Activated gamma-delta T cell (primary cell): ENCODE measurements around the gene RAB11FIP3.

Experiments used
- DNase-seq: peaks from one replicate; lab custom pipeline; 2025; lab: John Stamatoyannopoulos, UW

RAB11FIP3 gene

DNA sequence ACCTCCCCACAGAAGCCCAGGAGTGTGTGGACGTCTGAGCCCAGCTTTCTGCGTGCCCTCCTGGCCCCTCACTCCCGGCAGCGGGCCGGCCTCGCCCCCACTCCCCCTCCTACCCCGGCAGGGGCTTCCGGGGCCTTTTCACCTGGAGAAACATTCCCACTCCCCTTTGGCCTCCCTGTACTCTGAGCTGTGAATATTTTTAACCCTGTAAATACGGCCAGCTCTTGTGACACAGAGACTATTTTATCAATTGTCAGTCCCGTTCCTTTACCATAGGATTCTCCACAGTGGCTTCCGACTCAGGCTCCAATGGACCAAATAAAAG lies 128.8 kb downstream of the RAB11FIP3 start:
- DNase-seq = no peak

DNA sequence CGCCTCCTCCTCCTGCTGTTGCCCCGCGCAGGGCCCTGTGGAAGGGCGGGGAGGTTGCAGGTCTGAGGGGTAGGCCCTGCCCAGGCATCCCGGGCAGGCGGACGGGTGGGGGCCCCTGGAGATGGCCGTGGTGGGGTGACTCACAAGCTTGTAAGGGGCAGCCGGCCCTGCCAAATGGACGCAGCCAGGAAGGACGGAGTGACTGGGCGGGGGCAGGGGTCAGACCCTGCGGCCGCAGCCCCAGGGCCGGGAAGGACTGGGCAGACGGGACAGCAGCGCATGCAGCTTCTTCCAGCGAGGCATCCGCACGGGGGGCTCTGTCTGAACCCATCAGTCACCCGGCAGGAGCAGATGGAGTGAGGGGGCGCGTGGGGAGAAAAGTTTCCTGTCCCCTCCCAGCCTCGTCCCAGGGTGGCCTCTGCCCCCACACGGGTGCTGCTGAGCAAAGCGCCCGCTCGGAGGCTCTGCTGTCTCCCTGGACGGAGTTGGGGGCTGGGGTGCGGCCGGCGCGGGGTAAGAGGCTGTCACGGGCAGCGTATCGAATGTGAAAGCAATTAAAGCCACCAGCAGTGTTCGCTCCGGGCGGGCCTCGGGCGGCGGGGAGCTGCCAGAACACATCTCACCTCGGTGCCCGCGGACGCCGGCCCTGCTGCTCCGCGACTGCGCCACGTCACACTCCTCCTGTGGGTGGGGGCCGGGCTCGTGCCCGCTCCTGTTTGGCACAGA lies 129.4 kb downstream of the RAB11FIP3 start:
- DNase-seq = no peak

DNA sequence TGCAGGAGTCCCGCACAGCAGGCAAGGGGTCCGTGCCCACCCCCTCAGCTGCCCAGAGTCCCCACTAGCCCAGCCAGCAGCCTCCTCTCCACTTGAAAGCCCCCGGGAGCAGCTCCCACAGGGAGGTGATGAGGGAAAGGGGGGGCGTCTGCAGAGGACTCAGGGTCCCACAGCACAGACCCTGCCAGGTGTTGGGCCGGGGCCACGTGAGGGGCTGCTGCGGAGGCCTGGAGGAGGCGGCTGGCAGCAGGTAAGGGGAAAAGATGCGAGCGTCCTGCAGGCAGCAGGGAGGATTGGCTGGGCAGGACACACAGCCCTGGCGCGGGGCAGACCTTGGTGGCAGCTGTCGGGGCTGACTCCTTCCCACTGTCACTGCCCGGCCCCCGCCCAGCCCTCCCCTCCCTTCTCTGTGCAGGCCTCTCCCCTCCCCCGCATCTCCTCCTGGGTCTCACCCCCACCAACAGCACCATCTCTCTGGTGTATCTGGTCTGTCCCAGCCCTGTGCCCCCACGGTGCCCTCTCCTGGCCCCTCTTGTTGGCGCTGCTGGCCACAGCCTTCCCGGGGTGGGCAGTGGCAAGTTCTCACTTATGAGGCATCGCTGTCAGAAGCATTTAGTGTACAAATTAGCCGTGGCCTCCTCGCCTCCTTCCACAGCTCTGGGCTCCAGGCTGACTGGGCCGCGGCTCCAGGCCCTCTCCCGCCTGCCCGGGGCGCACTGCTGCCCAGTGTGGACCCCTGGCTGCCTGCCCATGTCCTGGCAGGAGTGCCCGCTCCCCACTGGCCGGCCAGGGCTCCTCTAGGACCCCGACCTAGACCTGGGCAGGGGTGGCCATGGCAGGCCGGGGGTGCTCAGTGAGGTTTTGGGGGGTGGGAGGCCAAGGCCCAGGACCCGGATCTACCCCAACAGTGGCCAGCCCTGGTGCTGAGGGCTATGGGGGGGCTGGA lies 130.4 kb downstream of the RAB11FIP3 start:
- no peak for DNase-seq

DNA sequence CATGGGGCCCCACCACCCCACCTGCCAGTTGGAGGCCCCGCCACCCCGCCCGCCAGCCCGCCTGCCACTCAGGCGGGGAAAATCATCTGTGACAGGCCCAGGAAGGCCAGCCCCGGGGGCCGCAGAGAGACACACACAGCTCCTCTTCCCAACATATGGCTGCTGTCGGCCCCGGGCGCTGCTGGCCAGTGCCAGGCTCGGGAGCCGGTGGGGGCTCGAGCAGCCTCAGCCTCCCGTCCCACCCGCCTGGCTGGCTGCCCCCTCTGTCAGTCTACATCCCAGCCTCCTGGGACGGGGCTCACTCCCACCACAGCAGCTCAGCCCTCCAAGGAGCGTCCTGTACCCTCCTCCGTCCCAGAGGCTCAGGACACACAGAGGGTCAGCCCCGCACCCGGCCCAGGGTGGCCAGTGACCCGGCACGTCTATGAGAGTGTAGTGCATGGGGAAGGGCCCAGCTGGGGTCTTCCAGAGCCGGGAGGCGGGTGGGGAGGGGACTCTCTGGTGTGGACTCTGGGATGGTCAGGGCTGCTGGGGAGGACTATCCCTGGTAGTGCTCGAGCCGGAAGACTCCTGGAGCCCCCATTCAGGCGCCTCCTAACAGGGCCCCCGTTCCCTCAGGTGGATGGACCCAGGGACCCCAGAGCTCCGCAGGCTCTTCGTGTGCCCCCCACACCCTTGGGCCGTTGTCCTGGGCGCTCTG lies 131.2 kb downstream of the RAB11FIP3 start:
- no peak for DNase-seq

DNA sequence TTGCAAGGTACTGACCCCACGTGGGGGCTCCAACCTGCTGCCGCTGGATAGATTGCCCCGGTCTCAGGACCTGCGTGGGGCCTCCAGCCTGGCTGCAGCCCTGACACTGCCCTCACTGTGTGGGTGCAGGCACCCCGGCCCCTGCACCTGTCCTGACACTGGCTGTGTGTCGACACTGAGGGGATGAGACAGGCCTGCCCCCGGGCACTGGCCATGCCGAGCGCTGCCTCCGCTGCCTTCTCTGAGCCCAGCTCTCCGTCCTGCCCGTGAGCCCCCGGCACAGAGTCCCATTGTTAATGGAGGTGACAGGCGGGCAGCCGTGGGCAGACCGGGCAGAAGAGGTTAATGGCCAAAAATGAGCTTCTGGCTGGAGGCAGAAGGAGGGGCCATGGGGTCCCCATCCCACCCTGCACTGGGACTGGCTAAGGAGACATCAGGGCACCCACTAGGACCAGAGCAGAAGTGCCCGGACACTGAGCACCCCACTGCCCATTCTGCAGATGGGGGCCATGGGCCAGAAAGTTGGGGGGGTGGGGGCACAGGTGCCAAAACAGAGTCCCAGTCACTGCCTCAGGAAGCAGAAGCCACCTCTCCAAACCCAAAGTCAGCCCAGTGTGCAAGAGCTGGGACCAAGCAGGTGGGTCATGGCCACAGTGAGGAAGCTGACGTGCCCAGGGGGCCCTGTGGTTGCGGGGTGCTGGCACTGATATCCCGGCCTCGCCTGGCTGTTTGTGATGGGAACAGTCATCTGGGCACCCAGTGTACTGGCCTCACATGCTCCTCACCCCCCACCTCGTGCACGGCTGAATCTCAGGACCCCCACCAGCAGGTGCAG lies 132.2 kb downstream of the RAB11FIP3 start:
- DNase-seq = no peak

DNA sequence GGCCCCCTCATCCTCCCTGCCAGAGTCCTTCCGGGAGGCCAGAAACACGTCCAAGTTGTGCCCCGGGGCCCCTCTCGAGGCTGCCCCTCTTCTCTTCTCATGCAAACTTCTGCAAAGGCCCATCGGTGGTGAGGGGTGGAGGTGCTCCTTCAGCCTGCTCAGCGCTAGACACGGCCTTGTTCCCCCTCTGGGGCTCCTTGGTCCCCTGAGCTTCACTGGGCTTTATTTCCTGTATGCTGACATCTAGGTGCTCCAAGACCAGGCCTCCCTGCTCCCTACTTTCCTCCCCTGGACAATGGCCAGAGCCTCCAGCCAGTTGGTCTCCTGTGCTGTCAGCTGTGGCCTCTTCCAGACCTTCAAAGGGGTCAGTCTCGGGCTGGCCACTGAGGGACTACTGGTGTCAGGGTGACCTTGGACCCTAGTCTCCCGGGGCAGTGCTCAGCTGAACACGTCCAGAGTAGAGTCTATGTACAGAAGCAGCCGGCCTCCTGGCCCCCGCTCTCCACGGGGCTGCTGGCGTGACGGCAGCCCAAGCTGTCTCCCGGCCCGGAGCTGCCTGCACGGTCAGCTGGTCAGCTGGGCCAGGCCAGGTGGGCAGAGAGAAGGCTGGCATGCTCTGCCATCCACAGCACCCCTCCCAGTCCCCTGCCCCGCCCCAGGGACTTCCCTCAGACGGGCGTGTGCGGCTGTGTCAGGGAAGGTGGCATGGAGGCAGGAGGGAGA lies 133.0 kb downstream of the RAB11FIP3 start:
- DNase-seq = no peak

DNA sequence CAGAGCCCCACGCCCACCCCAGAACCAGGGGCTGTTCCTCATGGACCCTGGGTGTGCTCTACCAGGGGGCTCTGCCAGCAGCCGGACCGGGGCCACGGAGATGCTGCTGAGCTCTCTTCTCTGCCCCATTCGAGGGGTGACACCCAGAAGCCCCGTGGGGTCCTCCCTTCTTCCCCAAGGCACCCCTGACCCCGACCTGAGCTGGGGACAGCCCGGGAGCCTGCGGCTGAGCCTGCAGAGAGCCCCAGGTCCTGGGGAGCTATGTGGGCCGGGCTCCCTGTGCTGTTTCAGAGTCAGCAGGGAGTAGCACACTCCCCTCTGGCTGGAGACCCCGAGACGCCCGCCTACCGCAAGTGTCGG lies 133.6 kb downstream of the RAB11FIP3 start:
- no peak for DNase-seq

DNA sequence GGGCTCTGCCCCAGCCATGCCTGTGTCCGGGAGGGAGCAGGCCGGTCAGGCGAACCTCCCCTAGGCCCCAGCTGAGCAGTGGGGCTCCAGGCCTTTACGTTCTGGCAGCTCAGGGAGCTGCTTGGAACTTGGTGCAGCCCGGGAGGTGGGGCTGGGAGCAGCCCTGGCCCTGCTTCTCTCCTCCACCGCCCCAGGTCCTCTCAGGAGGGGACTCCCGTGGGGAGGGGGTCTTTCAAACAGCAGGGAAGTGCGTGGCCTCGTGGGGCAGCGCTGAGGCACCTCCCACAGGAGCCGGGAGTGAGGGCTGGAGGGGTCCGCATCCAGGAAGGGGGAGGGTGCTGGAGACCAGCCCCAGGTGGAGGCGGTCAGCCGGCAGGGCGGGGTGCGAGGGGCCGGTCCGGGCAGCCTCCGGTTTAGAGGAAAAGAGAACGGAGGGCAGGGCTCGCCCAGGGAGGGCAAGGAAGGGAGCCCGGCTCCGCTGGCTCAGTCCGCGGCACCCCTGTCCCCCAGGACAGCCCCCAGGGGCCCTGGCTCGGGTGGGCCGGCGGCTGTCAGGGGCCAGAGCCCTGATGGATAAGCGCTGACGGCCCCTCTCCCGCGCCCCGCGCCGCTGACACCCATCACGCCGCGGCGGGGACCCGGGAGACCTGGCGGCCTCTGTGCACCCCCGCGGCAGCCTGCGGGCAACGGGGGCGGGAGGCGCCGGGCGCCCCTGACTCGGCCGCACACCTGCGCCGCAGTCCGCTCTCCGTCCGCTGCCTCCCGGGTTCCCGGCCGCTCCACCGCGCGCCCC lies 134.2 kb downstream of the RAB11FIP3 start:
- DNase-seq = no peak

DNA sequence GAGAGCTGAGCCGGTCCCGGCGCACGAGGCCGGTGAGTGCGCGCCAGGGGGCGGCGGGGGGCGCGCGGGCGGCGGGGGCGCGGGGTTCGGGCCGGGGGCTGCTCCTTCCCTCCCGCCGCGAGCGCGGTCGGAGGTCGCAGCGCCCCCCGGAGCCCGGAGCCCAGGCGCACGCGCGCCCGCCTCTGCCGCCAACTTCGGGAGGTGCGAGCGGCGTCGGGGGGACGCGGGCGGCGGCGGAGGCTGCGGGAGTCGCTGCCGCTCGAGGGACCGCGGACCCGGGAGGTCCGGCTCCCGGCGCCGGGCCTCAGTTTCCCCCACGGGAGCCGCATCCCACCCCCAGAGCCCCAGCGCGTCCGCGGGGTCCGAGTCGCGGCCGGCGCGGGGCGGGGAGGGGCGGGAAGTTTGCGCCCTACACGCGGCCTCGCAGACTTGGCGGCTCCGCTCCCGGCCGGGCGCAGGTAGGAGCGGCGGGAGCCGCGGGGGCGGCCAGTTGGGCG lies 134.8 kb downstream of the RAB11FIP3 start, which contains the start of gene PRR35:
Gene PRR35, plus strand, starts transcription at position 191 of the 497 bp plus-strand sequence. CDS start 2,901 bp downstream, outside the sequence.
- DNase-seq = no peak

DNA sequence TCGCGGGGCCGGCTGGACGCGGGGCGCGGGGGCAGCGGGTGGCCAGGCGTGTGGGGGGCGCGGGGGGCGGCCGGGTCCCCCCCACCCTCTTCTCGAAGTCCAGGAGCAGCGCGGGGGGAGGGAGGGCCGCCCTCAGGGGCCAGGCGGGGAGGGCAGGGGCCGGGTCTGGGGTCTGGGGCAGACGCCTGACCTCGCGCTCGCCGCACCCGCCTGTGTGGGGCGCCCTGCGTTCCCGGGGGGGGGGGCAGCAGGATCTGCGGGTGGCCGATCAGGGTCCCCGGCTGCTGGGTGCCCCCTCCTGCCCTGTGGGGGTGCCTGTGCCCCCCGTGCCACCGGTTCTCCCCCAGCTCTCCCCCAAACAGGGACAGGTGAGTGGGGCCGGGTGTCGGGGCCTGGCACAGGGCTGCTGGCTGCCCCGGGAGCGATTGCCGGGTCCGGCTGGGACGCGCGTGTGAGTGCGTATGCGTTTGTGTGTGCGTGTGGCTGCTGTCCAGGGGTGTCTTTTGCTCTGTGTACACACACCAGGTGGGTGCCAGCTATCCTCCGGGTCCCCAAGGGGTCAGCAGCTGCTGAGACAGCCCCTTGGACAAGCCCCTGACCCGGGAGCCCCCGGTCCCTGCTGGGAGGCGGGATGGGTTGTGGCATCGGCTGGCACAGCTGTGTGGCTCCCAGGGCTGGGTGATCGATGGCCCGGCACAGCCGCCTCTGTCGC lies 135.4 kb downstream of the RAB11FIP3 start:
- no peak for DNase-seq

DNA sequence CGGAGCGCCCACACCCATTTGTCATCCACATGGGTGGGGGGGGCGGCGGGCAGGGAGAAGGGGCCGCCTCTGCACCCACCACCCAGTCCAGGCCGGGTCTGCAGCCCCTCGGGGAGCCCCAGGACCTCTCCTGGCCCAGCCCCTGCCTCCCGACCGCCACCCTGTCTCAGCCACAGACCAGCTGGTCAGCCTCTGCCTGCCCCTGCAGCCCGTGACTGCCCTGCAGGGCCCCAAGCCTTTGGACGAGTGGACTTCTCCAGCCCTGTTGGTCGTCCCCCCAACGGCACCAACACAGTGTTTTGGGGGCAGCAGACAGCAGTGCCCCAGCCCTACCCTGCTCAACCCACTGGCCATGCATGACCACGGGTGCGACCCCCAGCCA lies 136.0 kb downstream of the RAB11FIP3 start:
- DNase-seq = no peak

DNA sequence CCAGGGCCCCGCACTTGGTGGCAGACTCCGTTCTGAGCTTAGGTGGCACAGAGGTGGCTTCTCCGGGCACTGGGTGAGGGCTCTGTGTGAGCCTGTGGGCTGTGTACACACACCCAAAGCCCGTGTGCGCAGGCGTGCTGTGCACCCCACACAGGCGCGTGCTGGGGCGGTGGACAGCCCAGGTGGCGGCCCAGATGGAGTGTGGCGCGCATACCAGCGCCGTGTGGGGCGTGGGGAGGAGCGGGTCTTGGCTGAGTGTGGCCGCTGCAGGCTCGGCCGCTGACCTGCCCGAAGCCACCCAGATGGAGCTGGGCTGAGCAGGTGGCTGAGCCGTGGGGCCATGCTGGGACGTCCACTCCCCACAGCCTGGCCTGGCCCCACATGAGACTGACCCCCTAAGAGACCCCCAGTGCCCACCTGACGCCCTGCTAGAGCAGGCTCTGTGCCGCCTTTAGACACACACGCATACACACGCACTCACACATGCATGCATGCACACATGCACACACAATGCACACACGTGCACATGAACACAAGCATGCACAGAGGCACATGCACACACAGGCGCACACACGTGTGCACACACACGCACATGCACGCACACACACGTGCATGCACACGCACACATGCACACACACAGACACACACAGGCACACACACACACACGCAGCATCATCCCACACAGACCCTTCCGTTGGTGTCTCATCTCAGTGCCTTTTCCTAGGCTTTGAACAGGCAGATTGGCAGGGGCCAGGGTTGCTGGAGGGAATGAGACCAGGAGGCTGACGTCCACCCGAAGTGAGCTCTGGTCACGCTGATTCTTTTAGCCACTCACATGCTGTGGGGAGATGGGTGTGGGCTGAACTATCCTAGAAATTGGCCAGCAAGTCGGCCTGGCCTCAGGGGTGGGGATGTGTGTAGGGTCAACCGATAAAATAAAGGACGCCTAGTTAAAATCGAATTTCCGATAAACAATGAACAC lies 136.8 kb downstream of the RAB11FIP3 start:
- no peak for DNase-seq

DNA sequence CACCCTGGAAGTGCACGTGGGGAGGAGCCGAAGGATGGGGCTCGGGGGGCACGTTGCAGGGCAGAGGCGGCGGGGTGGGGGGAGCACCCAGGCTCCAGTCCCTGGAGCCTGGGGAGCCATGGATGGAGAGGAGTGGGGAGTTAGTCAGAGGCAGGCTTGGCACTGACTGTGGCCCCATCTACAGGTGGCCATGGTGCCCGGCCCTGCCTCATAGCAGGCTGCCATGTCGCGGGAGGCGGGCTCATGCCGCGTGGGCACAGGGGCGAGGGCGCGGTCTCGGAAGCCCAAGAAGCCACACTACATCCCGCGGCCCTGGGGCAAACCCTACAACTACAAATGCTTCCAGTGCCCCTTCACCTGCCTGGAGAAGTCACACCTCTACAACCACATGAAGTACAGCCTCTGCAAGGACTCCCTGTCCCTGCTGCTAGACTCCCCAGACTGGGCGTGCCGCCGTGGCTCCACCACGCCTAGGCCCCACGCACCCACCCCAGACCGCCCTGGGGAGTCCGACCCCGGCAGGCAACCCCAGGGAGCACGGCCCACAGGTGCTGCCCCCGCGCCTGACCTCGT lies 137.7 kb downstream of the RAB11FIP3 start:
- DNase-seq = no peak

DNA sequence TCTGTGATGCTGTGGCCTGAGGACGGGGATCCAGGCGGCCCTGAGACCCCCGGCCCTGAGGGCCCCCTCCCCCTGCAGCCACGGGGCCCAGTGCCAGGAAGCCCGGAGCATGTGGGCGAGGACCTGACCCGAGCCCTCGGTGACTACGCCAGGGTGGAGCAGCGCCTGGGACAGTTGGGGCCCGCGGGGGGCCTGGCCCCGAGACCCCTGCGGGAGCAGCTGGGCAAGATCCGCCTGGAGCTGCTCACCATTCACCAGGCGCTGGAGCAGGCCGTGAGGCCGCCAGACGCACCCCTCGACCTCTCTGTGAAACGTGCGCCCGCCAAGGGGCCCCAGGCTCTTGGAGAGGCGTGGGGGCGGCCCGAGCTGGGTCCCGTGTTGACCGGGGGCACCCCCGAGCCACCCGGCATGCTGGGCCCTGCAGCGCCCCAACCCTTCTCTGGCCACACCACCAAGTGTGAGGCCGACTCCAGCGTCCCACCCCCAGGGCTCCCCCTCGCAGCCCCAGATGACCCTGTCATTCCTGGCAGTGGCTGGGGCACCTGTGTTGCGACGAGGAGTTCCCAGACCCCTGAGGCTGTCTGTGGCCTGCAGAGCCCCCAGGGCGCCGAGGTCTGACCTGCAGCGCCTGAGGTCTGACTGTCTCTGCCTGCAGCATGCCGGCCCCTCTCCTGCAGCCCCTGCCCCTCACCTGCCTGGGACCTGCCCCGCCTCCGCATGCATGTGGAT lies 139.4 kb downstream of the RAB11FIP3 start:
- no peak for DNase-seq

DNA sequence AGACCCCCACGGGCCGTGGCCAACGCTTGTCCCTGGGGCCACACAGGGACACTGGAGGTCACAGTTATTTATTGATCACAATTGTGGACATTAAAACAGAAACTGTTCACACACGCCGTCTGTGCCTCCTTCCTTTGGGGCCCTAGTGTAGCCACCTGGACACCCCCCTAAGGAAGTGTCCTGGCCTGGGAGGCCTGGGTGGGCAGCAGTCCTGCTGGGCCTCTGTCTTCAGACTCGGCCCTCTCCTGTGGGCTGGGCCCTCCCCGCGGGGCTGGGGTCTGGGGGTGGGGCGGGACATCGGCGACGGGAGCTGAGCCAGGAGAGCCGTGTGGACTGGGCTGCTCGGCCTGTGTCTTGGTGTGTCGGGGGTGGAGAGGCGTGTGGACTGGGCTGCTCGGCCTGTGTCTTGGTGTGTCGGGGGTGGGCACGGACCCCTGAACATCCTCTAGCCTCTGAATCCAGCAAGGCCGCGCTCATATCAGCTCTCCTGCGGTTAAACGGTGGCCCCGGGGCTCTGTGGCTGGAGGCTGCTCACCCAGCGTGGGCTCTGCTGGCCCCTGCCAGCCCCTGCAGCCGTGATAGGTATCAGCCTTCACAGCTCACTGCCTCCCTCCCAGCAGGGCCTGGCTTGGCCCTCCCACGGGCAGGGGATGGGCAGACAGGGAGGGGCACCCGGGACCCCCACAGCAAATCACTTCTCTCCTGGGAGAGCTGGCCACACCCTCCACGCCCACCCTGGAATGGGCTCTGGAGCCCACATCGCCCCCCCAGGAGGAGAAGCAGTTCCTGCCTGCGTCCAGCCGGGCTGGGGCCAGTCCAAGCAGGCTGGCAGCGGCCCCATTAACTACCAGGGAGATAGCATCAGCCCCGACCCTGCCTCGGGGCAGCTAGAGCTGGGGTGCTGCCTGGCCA lies 140.2 kb downstream of the RAB11FIP3 start:
- DNase-seq = no peak
